B cell (primary cell): ENCODE data around the gene KCNC3. TPM values are rescaled to one million over a fixed set of nuclear protein-coding genes. Genes with fewer than 3 reads are reported as not detected.

ENCODE experiments used
- ATAC-seq: fragments of 200-7000 bp; cut with Tn5 transposase; one replicate; pipeline ENCODE4 v1.10.0; 2021; ENCODE audit warnings: low read depth, mild to moderate bottlenecking, moderate number of reproducible peaks, moderate library complexity
- CTCF ChIA-PET: fragments of 350-600 bp; sonication (Branson Sonifier 250); formaldehyde crosslinking; loops from one replicate; lab custom pipeline; 2021; ENCODE audit warnings: antibody characterized with exemption, inconsistent platforms; lab: Charles Lee
- POLR2A ChIA-PET: fragments of 350-600 bp; sonication (Branson Sonifier 250); formaldehyde crosslinking; loops from one replicate; lab custom pipeline; 2021; ENCODE audit warnings: antibody characterized with exemption; lab: Charles Lee
- DNase-seq: peaks from one replicate; pipeline ENCODE4 v3.0.0; 2013
- H2AFZ ChIP-seq: 2 replicates; pipeline ENCODE4 v1.6.1; 2012; ENCODE audit warnings: mild to moderate bottlenecking, low read depth, low read length; ENCODE audit not compliant: insufficient read depth, poor library complexity, severe bottlenecking
- H3K27ac ChIP-seq, 2 donors: 1 replicate in 1 of 2; 2 replicates in 1 of 2; pipeline ENCODE4 v1.5.1; 2012 to 2013; ENCODE audit warnings: low read length in 2 of 2, mild to moderate bottlenecking in 2 of 2, moderate library complexity in 1 of 2
- H3K27me3 ChIP-seq, 4 experiments: fragments of 200-600 bp in 1 of 4; sonication (generic) in 1 of 4; replicated peaks in 1 of 4; 1 replicate in 2 of 4; 2 replicates in 2 of 4; pipeline versions ENCODE4 v1.6.1 to v1.7.0; 2013 to 2016; ENCODE audit warnings: low read length in 3 of 4, mild to moderate bottlenecking in 2 of 4, mixed read lengths in 1 of 4, moderate library complexity in 1 of 4; ENCODE audit not compliant: insufficient read depth in 4 of 4, control insufficient read depth in 3 of 4; ENCODE audit errors: control extremely low read depth in 1 of 4
- H3K36me3 ChIP-seq, 2 experiments: replicated peaks in 1 of 2; 1 replicate in 1 of 2; 2 replicates in 1 of 2; pipeline versions ENCODE4 v1.6.1 to v1.7.1; 2013; ENCODE audit warnings: low read length in 1 of 2; ENCODE audit not compliant: insufficient read depth in 2 of 2, control insufficient read depth in 1 of 2; ENCODE audit errors: control extremely low read depth in 1 of 2, extremely low read depth in 1 of 2
- H3K4me1 ChIP-seq, 2 donors: fragments of 200-600 bp in 1 of 2; sonication (generic) in 1 of 2; 1 replicate in 1 of 2; 2 replicates in 1 of 2; pipeline versions ENCODE4 v1.5.1 to v1.6.1; 2013 to 2017; ENCODE audit warnings: low read length in 2 of 2; ENCODE audit not compliant: control insufficient read depth in 2 of 2, insufficient read depth in 2 of 2
- H3K4me2 ChIP-seq: replicated peaks from 2 replicates; pipeline ENCODE3; 2012; ENCODE audit warnings: mild to moderate bottlenecking, low read depth, low read length; ENCODE audit not compliant: poor library complexity, severe bottlenecking
- H3K4me3 ChIP-seq, 5 experiments: fragments of 200-600 bp in 1 of 5; sonication (generic) in 1 of 5; 1 replicate in 3 of 5; 2 replicates in 2 of 5; pipeline versions ENCODE4 v1.5.1 to v1.7.0; 2011 to 2016; ENCODE audit warnings: low read length in 4 of 5, mild to moderate bottlenecking in 4 of 5, low read depth in 2 of 5, control low read depth in 1 of 5, moderate library complexity in 1 of 5; ENCODE audit not compliant: insufficient read depth in 1 of 5; ENCODE audit errors: control extremely low read depth in 1 of 5, extremely low read depth in 1 of 5
- H3K79me2 ChIP-seq: fragments of 200-600 bp; sonication (generic); one replicate; pipeline ENCODE4 v1.6.0; 2016; ENCODE audit warnings: low read length; ENCODE audit not compliant: control insufficient read depth, insufficient read depth
- H3K9ac ChIP-seq: fragments of 200-600 bp; sonication (generic); 2 replicates; pipeline ENCODE4 v1.6.1; 2017; ENCODE audit warnings: mild to moderate bottlenecking, low read length, moderate library complexity
- H3K9me3 ChIP-seq, 3 donors: one replicate each; pipeline versions ENCODE4 v1.6.1 to v1.7.1; 2013; ENCODE audit warnings: low read length in 2 of 3; ENCODE audit not compliant: control insufficient read depth in 2 of 3, insufficient read depth in 1 of 3; ENCODE audit errors: control extremely low read depth in 1 of 3
- H4K20me1 ChIP-seq: 2 replicates; pipeline ENCODE4 v1.6.0; 2012; ENCODE audit warnings: mild to moderate bottlenecking, low read length; ENCODE audit not compliant: insufficient read depth, control insufficient read depth, poor library complexity, severe bottlenecking
- H3K27ac Mint-ChIP-seq: one replicate; pipeline ENCODE4 v1.8.0; 2021; ENCODE audit warnings: mixed read lengths
- H3K27me3 Mint-ChIP-seq: one replicate; pipeline ENCODE4 v1.8.0; 2021; ENCODE audit warnings: mixed read lengths
- H3K4me1 Mint-ChIP-seq: one replicate; pipeline ENCODE4 v1.8.0; 2021; ENCODE audit warnings: mixed read lengths
- H3K4me3 Mint-ChIP-seq: one replicate; pipeline ENCODE4 v1.8.0; 2021; ENCODE audit warnings: mixed read lengths
- H3K9me3 Mint-ChIP-seq: one replicate; pipeline ENCODE4 v1.8.0; 2022; ENCODE audit warnings: mixed read lengths; ENCODE audit not compliant: insufficient read depth
- EZH2 ChIP-seq: IDR thresholded peaks from 2 replicates; pipeline ENCODE4 v1.6.1; 2012; ENCODE audit warnings: borderline replicate concordance, low read depth, mild to moderate bottlenecking, moderate library complexity, low read length; ENCODE audit not compliant: insufficient read depth, poor library complexity, severe bottlenecking
- WGBS: methylation state at CpG from one replicate; pipeline ENCODE4 v1.1.5; 2013; ENCODE audit warnings: missing lambda C conversion rate; ENCODE audit not compliant: insufficient coverage; 5-methylcytosine and 5-hydroxymethylcytosine counted together
- intact Hi-C: fragments of 100-400 bp; cut with micrococcal nuclease; formaldehyde crosslinking; loops from one replicate; pipeline ENCODE4 v1.10.0; 2022
- polyA plus RNA-seq: library from polyadenylated mRNA; depleted of rRNA; stranded (reverse); fragments of >200 nt; gene quantifications from 2 replicates; pipeline ENCODE4 v1.2.3, GENCODE V29; 2012
- total RNA-seq, 2 donors: library from RNA; stranded (reverse); fragments of 120-200 nt in 1 of 2; gene quantifications; 1 replicate in 1 of 2; 2 replicates in 1 of 2; pipeline versions ENCODE4 v1.2.3 to v1.2.4, GENCODE V29; 2013 to 2022
- TF ChIP-seq, protein P1 (sequence below): fragments of 200-600 bp; IDR thresholded peaks from one replicate; pipeline ENCODE4 v1.8.0; 2022; ENCODE audit warnings: antibody characterized with exemption, mild to moderate bottlenecking

Gene KCNC3
- total and polyA plus RNA-seq, 2 donors (not counting 1 experiment from before 2014, with no cell fraction given): 12.3 to 23.0 TPM

DNA sequence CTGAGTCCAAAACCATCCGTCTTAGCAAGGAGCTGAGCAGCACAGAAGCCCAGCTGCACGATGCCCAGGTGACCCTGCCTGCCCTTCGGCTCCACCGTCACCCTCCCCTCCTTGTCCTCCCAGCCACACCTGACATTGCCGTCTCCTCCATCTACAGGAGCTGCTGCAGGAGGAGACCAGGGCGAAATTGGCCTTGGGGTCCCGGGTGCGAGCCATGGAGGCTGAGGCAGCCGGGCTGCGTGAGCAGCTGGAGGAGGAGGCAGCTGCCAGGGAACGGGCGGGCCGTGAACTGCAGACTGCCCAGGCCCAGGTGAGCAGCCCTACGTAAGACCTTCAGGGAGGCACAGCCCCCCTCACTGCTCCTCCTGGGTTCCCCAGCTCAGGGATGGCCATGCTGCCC lies 49.1 kb downstream of the KCNC3 start:
- no peak overlapping the region for H3K27ac ChIP-seq
- no peaks in the 10 kb centered on the region for H3K4me1 ChIP-seq
- H3K27ac Mint-ChIP-seq: no peak overlapping the region
- no peak overlapping the region for H3K9ac ChIP-seq
- no peak overlapping the region for H3K4me3 ChIP-seq
- H4K20me1 ChIP-seq: no peaks in the 10 kb centered on the region
- H3K4me3 Mint-ChIP-seq: no peak overlapping the region
- intact Hi-C loops: no loop called here
- 92% methylated on average over 14 of the region's 14 CpGs for WGBS
- no peak for TF ChIP-seq EZH2
- TF ChIP-seq, protein P1, sequence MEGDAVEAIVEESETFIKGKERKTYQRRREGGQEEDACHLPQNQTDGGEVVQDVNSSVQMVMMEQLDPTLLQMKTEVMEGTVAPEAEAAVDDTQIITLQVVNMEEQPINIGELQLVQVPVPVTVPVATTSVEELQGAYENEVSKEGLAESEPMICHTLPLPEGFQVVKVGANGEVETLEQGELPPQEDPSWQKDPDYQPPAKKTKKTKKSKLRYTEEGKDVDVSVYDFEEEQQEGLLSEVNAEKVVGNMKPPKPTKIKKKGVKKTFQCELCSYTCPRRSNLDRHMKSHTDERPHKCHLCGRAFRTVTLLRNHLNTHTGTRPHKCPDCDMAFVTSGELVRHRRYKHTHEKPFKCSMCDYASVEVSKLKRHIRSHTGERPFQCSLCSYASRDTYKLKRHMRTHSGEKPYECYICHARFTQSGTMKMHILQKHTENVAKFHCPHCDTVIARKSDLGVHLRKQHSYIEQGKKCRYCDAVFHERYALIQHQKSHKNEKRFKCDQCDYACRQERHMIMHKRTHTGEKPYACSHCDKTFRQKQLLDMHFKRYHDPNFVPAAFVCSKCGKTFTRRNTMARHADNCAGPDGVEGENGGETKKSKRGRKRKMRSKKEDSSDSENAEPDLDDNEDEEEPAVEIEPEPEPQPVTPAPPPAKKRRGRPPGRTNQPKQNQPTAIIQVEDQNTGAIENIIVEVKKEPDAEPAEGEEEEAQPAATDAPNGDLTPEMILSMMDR: no peak
- peaks cover 11% of the 10 kb centered on the region for H3K27me3 Mint-ChIP-seq
- H2AFZ ChIP-seq: no peak overlapping the region
- no peak for ATAC-seq
- H3K79me2 ChIP-seq: no peaks in the 10 kb centered on the region
- DNase-seq: no peak
- POLR2A ChIA-PET: no interaction called here
- peaks cover 0 to 6% (median 0%) of the 10 kb centered on the region in 3 donors for H3K9me3 ChIP-seq
- no peak overlapping the region for H3K4me2 ChIP-seq
- CTCF ChIA-PET: no interaction called here
- peaks cover 0 to 9% (median 0%) of the 10 kb centered on the region in 4 experiments for H3K27me3 ChIP-seq
- H3K9me3 Mint-ChIP-seq: no peaks in the 10 kb centered on the region
- no peaks in the 10 kb centered on the region for H3K4me1 Mint-ChIP-seq
- H3K36me3 ChIP-seq: no peaks in the 10 kb centered on the region

DNA sequence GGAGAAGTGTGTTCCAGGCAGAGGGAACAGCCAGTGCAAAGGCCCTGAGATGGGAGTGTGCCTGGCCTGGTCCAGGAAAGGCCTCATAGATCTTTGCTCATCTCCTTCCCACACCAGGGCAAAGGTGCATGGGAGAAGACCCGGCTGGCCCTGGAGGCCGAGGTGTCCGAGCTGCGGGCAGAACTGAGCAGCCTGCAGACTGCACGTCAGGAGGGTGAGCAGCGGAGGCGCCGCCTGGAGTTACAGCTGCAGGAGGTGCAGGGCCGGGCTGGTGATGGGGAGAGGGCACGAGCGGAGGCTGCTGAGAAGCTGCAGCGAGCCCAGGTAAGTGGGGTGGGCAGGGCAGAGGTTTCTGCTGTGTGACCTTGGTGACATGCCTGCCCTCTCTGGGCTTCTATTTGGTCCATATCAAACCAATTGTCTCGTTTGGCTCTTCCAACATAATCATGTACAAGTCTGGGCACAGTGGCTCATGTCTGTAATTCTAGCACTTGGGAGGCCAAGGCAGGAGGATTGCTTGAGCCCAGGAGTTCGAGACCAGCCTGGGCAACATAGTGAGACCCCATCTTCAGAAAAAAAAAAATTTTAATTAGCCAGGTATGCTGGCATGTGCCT lies 51.1 kb downstream of the KCNC3 start:
- POLR2A ChIA-PET: no interaction called here

More for the DNA sequence above, 51.1 kb downstream of the KCNC3 start:
- WGBS: 91% methylated on average over 10 of the region's 14 CpGs
- Histone ChIP-seq H3K36me3 (no peaks in the 10 kb centered on the region), H3K4me1 (no peaks in the 10 kb centered on the region), H2AFZ (no peak overlapping the region), H3K27ac (no peak overlapping the region), H3K27me3 (peaks cover 0 to 12% (median 0%) of the 10 kb centered on the region in 4 experiments), H3K9me3 (no peaks in the 10 kb centered on the region), H4K20me1 (no peaks in the 10 kb centered on the region), H3K4me3 (no peak overlapping the region), H3K4me2 (no peak overlapping the region), H3K9ac (no peak overlapping the region), H3K79me2 (no peaks in the 10 kb centered on the region)
- ATAC-seq: no peak
- H3K4me1 Mint-ChIP-seq: no peaks in the 10 kb centered on the region
- intact Hi-C loops: no loop called here
- CTCF ChIA-PET: interaction anchor here (0.7 kb wide), 1 partner anchor 142 kb away, joined by 5 read pairs; no protein-coding TSS in a partner anchor
- H3K27ac Mint-ChIP-seq: no peak overlapping the region
- no peak for DNase-seq
- peaks cover 10% of the 10 kb centered on the region for H3K27me3 Mint-ChIP-seq
- H3K4me3 Mint-ChIP-seq: no peak overlapping the region
- H3K9me3 Mint-ChIP-seq: no peaks in the 10 kb centered on the region
- TF ChIP-seq EZH2: no peak
- TF ChIP-seq, protein P1: no peak
